ENCODE results near the gene CCDC102A. TPM values are rescaled to one million over a fixed set of nuclear protein-coding genes. Genes with fewer than 3 reads are reported as not detected.
"Not testable (repeated sequence)": the region's sequence is repeated elsewhere in the genome, so short reads cannot be mapped to it uniquely, and the experiment has no call there.

Gene CCDC102A
- total RNA-seq, 4 donors from 2014 or later, result 24.4 to 56.6 (median 35.7) TPM

DNA sequence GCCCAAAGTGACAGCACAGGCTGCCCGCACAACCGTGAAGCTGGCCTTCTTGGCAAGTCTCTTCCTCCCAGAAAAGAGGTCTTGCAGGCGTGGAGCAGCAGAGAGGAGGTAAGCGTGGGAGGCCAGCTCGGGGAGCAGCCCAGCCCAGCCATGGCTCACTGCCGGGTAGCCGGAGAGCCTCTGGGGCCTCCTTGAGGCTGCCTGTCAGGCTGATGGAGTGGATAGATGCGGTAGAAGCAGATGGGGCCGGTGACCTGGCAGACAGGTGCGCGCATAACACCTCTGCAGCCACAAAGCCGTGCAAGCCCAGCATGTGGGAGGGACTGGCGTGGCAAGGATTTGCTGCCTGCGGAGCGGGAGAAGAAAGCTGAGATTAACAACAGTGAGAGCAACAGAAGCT, 33.0 kb downstream of the CCDC102A start:
- no peak for TF ChIP-seq EP300 (IDR thresholded peaks at IDR 0.05)
- TF ChIP-seq POLR2AphosphoS5 (IDR thresholded peaks at IDR 0.05), result no peak
- TF ChIP-seq, protein P1, sequence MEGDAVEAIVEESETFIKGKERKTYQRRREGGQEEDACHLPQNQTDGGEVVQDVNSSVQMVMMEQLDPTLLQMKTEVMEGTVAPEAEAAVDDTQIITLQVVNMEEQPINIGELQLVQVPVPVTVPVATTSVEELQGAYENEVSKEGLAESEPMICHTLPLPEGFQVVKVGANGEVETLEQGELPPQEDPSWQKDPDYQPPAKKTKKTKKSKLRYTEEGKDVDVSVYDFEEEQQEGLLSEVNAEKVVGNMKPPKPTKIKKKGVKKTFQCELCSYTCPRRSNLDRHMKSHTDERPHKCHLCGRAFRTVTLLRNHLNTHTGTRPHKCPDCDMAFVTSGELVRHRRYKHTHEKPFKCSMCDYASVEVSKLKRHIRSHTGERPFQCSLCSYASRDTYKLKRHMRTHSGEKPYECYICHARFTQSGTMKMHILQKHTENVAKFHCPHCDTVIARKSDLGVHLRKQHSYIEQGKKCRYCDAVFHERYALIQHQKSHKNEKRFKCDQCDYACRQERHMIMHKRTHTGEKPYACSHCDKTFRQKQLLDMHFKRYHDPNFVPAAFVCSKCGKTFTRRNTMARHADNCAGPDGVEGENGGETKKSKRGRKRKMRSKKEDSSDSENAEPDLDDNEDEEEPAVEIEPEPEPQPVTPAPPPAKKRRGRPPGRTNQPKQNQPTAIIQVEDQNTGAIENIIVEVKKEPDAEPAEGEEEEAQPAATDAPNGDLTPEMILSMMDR (IDR thresholded peaks at IDR 0.05), result no peak
- no peak for TF ChIP-seq POLR2A (IDR thresholded peaks at IDR 0.05)
- no peak for ATAC-seq
- 0 to 67% methylated on average over 1 to 3 of the region's 15 CpGs for WGBS, 2 donors (ENCODE audit: low coverage in 1 of 2)

DNA sequence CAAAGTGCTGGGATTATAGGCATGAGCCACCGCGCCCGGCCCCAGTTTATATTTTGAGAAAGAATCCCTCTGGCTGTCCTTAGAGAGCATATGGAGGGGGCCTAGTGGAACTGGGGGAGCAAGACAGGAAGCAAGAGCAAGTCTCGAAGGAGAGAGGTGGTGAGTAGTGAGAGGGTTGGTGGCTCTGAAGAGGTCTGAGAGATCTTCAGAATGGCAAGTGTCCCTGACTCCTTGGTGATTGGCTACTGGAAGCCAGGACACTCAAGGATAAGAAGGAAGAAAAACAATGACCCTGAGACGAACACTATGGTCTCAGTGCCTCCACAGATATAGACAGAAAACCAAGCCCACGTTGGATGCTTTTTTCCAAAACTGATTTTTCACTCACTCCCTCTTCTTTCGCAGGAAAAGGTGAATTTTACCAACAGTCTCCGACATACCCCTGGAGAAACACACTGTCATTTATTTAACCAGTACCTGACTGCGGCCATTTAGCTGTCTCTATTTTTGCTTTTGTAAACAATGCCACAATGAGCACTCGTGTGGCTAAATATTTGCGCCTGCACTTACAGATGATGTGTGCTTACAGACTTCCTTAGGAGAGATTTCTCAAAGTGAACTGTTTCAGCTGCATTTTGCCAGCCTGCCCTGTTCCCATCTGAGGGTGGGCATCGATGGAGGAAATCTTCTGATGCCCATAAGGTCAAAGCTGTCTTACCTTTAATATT, 34.2 kb downstream of the CCDC102A start:
- no peaks in the 10 kb centered on the region for H3K9me3 ChIP-seq
- no peak overlapping the region for H3K4me3 ChIP-seq
- H3K4me1 ChIP-seq, result no peaks in the 10 kb centered on the region
- H3K36me3 ChIP-seq, result no peaks in the 10 kb centered on the region
- H3K27ac ChIP-seq, result no peak overlapping the region
- ATAC-seq, result no peak
- TF ChIP-seq EP300 (IDR thresholded peaks at IDR 0.05), result no peak
- TF ChIP-seq, protein P1 (IDR thresholded peaks at IDR 0.05), result no peak
- no peak for TF ChIP-seq POLR2AphosphoS5 (IDR thresholded peaks at IDR 0.05)
- no peak for TF ChIP-seq POLR2A (IDR thresholded peaks at IDR 0.05)
- H3K27me3 ChIP-seq, result peaks cover 2% of the 10 kb centered on the region
- WGBS, 2 donors (ENCODE audit: low coverage in 1 of 2), result 75% methylated on average over 8 to 11 of the region's 12 CpGs

More for the DNA sequence above, 33.0 kb downstream of the CCDC102A start:
- Histone ChIP-seq H3K4me3 (no peak overlapping the region), H3K36me3 (no peaks in the 10 kb centered on the region), H3K9me3 (no peaks in the 10 kb centered on the region), H3K27me3 (peaks cover 13% of the 10 kb centered on the region), H3K27ac (no peak overlapping the region), H3K4me1 (no peaks in the 10 kb centered on the region)

DNA sequence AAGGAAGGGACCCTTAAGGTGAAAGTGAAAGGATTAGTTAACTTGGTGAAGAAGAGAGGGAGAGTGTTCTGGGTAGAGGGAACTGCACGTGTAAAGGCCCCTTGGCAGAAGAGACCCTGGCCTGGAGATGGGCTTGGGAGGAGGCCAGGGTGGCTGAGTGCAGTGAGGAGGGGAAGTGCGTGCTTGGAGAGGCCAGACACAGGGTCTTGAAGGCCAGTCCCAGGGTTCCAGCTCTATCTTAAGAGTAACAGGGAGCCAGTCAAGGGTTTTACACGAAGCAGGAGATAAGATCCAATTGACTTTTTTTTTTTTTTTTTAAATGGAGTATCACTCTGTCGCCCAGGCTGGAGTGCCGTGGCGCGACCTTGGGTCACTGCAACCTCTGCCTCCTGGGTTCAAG, 34.9 kb downstream of the CCDC102A start:
- no peaks in the 10 kb centered on the region for H3K36me3 ChIP-seq
- H3K9me3 ChIP-seq, result no peaks in the 10 kb centered on the region
- ATAC-seq, result no peak
- H3K4me1 ChIP-seq, result no peaks in the 10 kb centered on the region
- 76 to 77% methylated on average over 3 to 7 of the region's 7 CpGs for WGBS, 2 donors (ENCODE audit: low coverage in 1 of 2)
- TF ChIP-seq, protein P1 (IDR thresholded peaks at IDR 0.05), result no peak
- TF ChIP-seq POLR2AphosphoS5 (IDR thresholded peaks at IDR 0.05) (no peak), POLR2A (IDR thresholded peaks at IDR 0.05) (no peak), EP300 (IDR thresholded peaks at IDR 0.05) (no peak)
- no peak overlapping the region for H3K27ac ChIP-seq
- no peaks in the 10 kb centered on the region for H3K27me3 ChIP-seq
- H3K4me3 ChIP-seq, result no peak overlapping the region

DNA sequence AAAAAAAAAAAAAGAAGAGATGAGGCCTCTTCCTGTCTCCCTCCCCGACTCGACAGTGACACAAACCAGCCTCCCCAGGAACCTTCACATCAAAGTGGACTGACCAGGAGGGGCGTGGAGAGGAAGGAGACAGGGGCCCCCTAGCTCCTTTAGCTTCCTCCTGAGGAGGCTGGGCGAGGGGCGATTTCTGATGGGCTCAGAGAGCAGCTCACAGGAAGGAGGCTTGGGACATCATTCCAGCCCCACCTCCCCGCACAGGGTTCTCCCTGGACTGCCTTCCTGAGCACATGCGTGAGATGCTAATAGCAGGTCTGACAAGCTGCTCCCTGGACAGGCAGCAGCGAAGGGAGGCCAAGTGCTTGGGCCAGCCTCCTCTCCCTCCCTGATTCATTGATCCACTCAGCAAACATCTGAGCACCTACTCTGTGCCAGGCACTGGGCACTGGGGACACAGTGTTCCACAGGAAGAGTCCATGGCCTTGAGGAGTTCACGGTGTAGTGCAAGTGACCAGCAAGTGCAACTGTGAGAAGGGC, 35.7 kb downstream of the CCDC102A start:
- Histone ChIP-seq H3K36me3 (no peaks in the 10 kb centered on the region), H3K4me1 (no peaks in the 10 kb centered on the region), H3K9me3 (no peaks in the 10 kb centered on the region), H3K27me3 (no peaks in the 10 kb centered on the region), H3K4me3 (no peak overlapping the region), H3K27ac (no peak overlapping the region)
- 39 to 61% methylated on average over 4 of the region's 9 CpGs for WGBS, 2 donors (ENCODE audit: low coverage in 1 of 2)
- no peak for ATAC-seq
- TF ChIP-seq POLR2AphosphoS5 (IDR thresholded peaks at IDR 0.05) (no peak), POLR2A (IDR thresholded peaks at IDR 0.05) (no peak)

DNA sequence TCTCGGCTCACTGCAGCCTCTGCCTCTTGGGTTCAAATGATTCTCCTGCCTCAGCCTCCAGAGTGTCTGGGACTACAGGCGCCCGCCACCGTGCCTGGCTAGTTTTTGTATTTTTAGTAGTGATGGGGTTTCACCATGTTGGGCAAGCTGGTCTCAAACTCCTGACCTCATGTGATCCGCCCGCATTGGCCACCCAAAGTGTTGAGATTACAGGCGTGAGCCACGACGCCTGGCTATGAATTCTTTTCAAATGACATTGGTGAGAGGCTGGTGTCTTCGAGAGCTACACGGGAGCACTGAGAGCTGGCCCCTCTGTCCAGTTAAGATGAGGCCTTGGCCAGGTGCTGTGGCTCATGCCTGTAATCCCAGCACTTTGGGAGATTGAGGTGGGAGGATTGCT, 36.4 kb downstream of the CCDC102A start:
- WGBS, 2 donors (ENCODE audit: low coverage in 1 of 2), result 67% methylated on average over 1 of the region's 11 CpGs; no CpG with 5 or more reads in 1 of the 2 donors
- not testable (repeated sequence) for H3K9me3 ChIP-seq, H3K27me3 ChIP-seq, H3K27ac ChIP-seq, ATAC-seq, H3K4me3 ChIP-seq, H3K36me3 ChIP-seq, H3K4me1 ChIP-seq

DNA sequence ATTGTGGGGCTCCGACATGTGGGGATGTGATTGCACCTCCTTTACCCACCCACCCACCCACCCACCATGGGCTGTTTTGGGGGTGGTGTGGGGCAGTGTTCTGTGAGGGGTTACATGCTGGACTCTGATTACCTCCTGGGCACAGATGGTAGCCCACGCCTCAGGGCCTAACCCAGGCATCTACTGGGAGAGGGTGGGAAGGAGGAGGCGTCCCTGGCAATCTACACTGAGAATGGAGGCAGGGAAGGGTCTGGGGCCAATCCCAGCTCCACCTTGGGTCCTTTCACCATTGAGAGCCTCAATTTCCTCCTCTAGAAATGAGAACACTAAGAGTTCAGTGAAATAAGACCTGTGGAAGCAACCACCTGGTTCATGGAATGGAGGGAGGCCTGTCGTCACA, 38.3 kb downstream of the CCDC102A start:
- no peaks in the 10 kb centered on the region for H3K27me3 ChIP-seq
- H3K36me3 ChIP-seq, result no peaks in the 10 kb centered on the region
- WGBS, 2 donors (ENCODE audit: low coverage in 1 of 2), result 100% methylated on average over 1 of the region's 4 CpGs
- H3K9me3 ChIP-seq, result no peaks in the 10 kb centered on the region
- ATAC-seq, result no peak
- H3K27ac ChIP-seq, result no peak overlapping the region
- no peaks in the 10 kb centered on the region for H3K4me1 ChIP-seq
- no peak overlapping the region for H3K4me3 ChIP-seq
- no peak for TF ChIP-seq POLR2AphosphoS5 (IDR thresholded peaks at IDR 0.05)
- TF ChIP-seq POLR2A (IDR thresholded peaks at IDR 0.05), result no peak
- TF ChIP-seq EP300 (IDR thresholded peaks at IDR 0.05), result no peak
- TF ChIP-seq, protein P1 (IDR thresholded peaks at IDR 0.05), result no peak

All from gastroesophageal sphincter (tissue), 4 donors.